ENCODE measurements around the gene TOLLIP. TPM values are rescaled to one million over a fixed set of nuclear protein-coding genes. Genes with fewer than 3 reads are reported as not detected.

Gene TOLLIP
- total and polyA plus RNA-seq, 2 of the 8 experiments (the other 6 are each of a cell fraction or from before 2014, with no cell fraction given) = 23.7 to 34.7 TPM

DNA sequence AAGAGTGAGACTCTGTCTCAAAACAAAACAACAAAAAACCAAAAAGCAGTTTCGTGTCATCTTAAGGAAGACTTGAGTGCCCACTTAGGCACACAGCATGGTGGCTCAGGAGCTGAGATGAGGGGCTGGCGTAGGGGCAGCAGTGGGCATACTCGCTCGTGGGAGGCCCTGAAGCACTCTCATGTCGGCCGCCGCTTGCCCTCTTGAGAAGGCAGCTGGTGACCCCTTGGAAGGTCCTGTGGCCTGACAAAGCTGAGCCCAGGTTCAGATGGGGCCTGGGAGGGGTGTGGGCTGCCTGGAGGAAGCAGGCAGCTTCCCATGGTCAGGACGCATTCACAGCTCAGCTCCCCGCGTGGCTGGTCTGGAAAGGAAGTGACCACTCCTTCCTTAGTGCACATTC is 71.6 kb downstream of the TOLLIP start (continued):
- no peak for TF ChIP-seq SAP30 (IDR thresholded peaks at IDR 0.05; ENCODE audit: insufficient read depth, insufficient replicate concordance, low read length)
- TF ChIP-seq, protein P1, sequence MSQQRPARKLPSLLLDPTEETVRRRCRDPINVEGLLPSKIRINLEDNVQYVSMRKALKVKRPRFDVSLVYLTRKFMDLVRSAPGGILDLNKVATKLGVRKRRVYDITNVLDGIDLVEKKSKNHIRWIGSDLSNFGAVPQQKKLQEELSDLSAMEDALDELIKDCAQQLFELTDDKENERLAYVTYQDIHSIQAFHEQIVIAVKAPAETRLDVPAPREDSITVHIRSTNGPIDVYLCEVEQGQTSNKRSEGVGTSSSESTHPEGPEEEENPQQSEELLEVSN (IDR thresholded peaks at IDR 0.05) = no peak
- TF ChIP-seq TCF12 (IDR thresholded peaks at IDR 0.05; ENCODE audit: low read depth, low read length) = no peak
- no peak for TF ChIP-seq RXRA (IDR thresholded peaks at IDR 0.05; ENCODE audit: insufficient read depth, low read depth, low read length)
- no peak for TF ChIP-seq HDAC6 (IDR thresholded peaks at IDR 0.05; ENCODE audit: low read depth, low read length)
- no peak for TF ChIP-seq ASH2L (IDR thresholded peaks at IDR 0.05; ENCODE audit: low read length)
